SU-DHL-6 (cell line): ENCODE data around the gene CFAP44.

Experiments used
- EZH2phosphoT487 ChIP-seq: fragments of 200-600 bp; sonication (generic), shearing (Covaris generic); conservative IDR thresholded peaks from 2 replicates; pipeline ENCODE4 v1.6.1; 2018; ENCODE audit warnings: mild to moderate bottlenecking, antibody characterized with exemption, low read length, moderate library complexity, mixed read lengths
- TF ChIP-seq, protein P1 (sequence below): fragments of 200-600 bp; sonication (generic); IDR thresholded peaks from one replicate; pipeline ENCODE4 v1.5.1; 2017; ENCODE audit warnings: antibody characterized with exemption, mild to moderate bottlenecking, low read length, moderate library complexity; ENCODE audit not compliant: insufficient read depth, poor library complexity, severe bottlenecking

DNA sequence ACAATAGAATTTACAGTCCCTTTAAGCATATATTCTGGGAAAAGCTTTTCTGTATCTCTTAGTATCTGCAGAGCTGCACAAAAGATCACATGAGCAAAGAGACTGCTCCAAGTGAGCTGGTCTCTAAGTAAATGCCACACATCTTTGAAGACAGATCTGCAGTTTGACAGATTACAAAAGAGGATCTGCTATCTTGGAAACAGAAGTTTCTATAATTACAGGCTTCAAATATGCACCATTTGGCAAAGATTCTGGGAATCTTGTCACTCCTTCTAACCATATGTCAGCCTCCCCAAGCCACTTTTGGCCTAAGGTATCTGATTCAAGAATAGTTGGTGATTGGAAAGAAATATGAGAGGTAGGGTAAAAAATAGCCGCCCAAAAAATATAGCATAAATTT lies 9.6 kb upstream of the CFAP44 start:
- TF ChIP-seq, protein P1, sequence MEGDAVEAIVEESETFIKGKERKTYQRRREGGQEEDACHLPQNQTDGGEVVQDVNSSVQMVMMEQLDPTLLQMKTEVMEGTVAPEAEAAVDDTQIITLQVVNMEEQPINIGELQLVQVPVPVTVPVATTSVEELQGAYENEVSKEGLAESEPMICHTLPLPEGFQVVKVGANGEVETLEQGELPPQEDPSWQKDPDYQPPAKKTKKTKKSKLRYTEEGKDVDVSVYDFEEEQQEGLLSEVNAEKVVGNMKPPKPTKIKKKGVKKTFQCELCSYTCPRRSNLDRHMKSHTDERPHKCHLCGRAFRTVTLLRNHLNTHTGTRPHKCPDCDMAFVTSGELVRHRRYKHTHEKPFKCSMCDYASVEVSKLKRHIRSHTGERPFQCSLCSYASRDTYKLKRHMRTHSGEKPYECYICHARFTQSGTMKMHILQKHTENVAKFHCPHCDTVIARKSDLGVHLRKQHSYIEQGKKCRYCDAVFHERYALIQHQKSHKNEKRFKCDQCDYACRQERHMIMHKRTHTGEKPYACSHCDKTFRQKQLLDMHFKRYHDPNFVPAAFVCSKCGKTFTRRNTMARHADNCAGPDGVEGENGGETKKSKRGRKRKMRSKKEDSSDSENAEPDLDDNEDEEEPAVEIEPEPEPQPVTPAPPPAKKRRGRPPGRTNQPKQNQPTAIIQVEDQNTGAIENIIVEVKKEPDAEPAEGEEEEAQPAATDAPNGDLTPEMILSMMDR, result no peak
- no peak for TF ChIP-seq EZH2phosphoT487
